ENCODE data around the gene PLA2G7. TPM values are rescaled to one million over a fixed set of nuclear protein-coding genes. Genes with fewer than 3 reads are reported as not detected.

Gene PLA2G7
- total RNA-seq, 1 donor from 2014 or later, result 0.21 TPM

GRCh38 chr6:46661483-46661882 is 73.7 kb downstream of the PLA2G7 start:
- H3K4me3 Mint-ChIP-seq (ENCODE audit: unreplicated experiment), result no peak overlapping the region
- H3K36me3 Mint-ChIP-seq (ENCODE audit: low read depth, unreplicated experiment), result no peaks in the 10 kb centered on the region
- no peak overlapping the region for H3K27ac Mint-ChIP-seq (ENCODE audit: unreplicated experiment)
- H3K9me3 Mint-ChIP-seq (ENCODE audit: unreplicated experiment), result no peaks in the 10 kb centered on the region
- no peaks in the 10 kb centered on the region for H3K4me1 Mint-ChIP-seq (ENCODE audit: unreplicated experiment)
- TF ChIP-seq CTCF (IDR thresholded peaks at IDR 0.05; ENCODE audit: unreplicated experiment), result no peak
- no peaks in the 10 kb centered on the region for H3K27me3 Mint-ChIP-seq (ENCODE audit: unreplicated experiment)
- DNase-seq (ENCODE audit: low spot score), result no peak

- H3K9me3 Mint-ChIP-seq (ENCODE audit: unreplicated experiment), result no peaks in the 10 kb centered on the region
- DNase-seq (ENCODE audit: low spot score), result no peak
- no peaks in the 10 kb centered on the region for H3K27me3 Mint-ChIP-seq (ENCODE audit: unreplicated experiment)
- no peak overlapping the region for H3K27ac Mint-ChIP-seq (ENCODE audit: unreplicated experiment)
- H3K4me3 Mint-ChIP-seq (ENCODE audit: unreplicated experiment), result no peak overlapping the region
- no peaks in the 10 kb centered on the region for H3K36me3 Mint-ChIP-seq (ENCODE audit: low read depth, unreplicated experiment)
- H3K4me1 Mint-ChIP-seq (ENCODE audit: unreplicated experiment), result peaks cover 6% of the 10 kb centered on the region
- TF ChIP-seq CTCF (IDR thresholded peaks at IDR 0.05; ENCODE audit: unreplicated experiment), result no peak
These were observed 77.5 kb downstream of the PLA2G7 start for GRCh38 chr6:46657642-46658041.

- Mint-ChIP-seq H3K4me1 (ENCODE audit: unreplicated experiment) (peaks cover 14% of the 10 kb centered on the region), H3K36me3 (ENCODE audit: low read depth, unreplicated experiment) (no peaks in the 10 kb centered on the region), H3K9me3 (ENCODE audit: unreplicated experiment) (no peaks in the 10 kb centered on the region), H3K4me3 (ENCODE audit: unreplicated experiment) (no peak overlapping the region), H3K27me3 (ENCODE audit: unreplicated experiment) (no peaks in the 10 kb centered on the region), H3K27ac (ENCODE audit: unreplicated experiment) (no peak overlapping the region)
- peak; percentile 61 for TF ChIP-seq CTCF (IDR thresholded peaks at IDR 0.05; ENCODE audit: unreplicated experiment)
- DNase-seq (ENCODE audit: low spot score), result peak; percentile 66
These were observed 79.4 kb downstream of the PLA2G7 start for GRCh38 chr6:46655803-46656202.

Other genes starting within 250 kb of the PLA2G7 start
- gene RCAN2, start 243.9 kb downstream of the PLA2G7 start, total RNA-seq (ENCODE audit: unreplicated experiment), result 17.0 TPM
- 2.5 TPM for gene CYP39A1, start 82.6 kb downstream of the PLA2G7 start, total RNA-seq (ENCODE audit: unreplicated experiment)
- 4.7 TPM for gene SLC25A27, start 82.4 kb downstream of the PLA2G7 start, total RNA-seq (ENCODE audit: unreplicated experiment)
- 0.21 TPM for gene TDRD6, start 47.5 kb downstream of the PLA2G7 start, total RNA-seq (ENCODE audit: unreplicated experiment)
- not detected for gene ANKRD66, start 11.6 kb upstream of the PLA2G7 start, total RNA-seq (ENCODE audit: unreplicated experiment)
- gene MEP1A, start 58.0 kb upstream of the PLA2G7 start, total RNA-seq (ENCODE audit: unreplicated experiment), result not detected
- gene ADGRF5, start 186.6 kb upstream of the PLA2G7 start, total RNA-seq (ENCODE audit: unreplicated experiment), result 250 TPM

Measured in endothelial cell (in vitro differentiated cells).